ENCODE data around the gene CCN5.
"Not testable (repeated sequence)": the region's sequence is repeated elsewhere in the genome, so short reads cannot be mapped to it uniquely, and the experiment has no call there.

The CCN5 gene

GRCh38 chr20:44747166-44748004 is 32.2 kb downstream of the CCN5 start:
- no peaks in the 10 kb centered on the region for H3K4me1 Mint-ChIP-seq

GRCh38 chr20:44748005-44748370 is 32.8 kb downstream of the CCN5 start:
- no peak for ATAC-seq
- Mint-ChIP-seq H3K36me3 (no peaks in the 10 kb centered on the region), H3K4me3 (no peak overlapping the region), H3K4me1 (no peaks in the 10 kb centered on the region), H3K9me3 (no peaks in the 10 kb centered on the region), H3K27ac (no peak overlapping the region), H3K27me3 (peaks cover 74% of the 10 kb centered on the region)

More at GRCh38 chr20:44747166-44748004, 32.2 kb downstream of the CCN5 start:
- H3K4me3 Mint-ChIP-seq: no peak overlapping the region
- H3K9me3 Mint-ChIP-seq: no peaks in the 10 kb centered on the region
- ATAC-seq: peak; percentile 61
- H3K27me3 Mint-ChIP-seq: peaks cover 76% of the 10 kb centered on the region
- H3K36me3 Mint-ChIP-seq: no peaks in the 10 kb centered on the region
- H3K27ac Mint-ChIP-seq: no peak overlapping the region

- Mint-ChIP-seq H3K36me3 (no peaks in the 10 kb centered on the region), H3K27ac (no peak overlapping the region), H3K4me1 (no peaks in the 10 kb centered on the region), H3K27me3 (peaks cover 71% of the 10 kb centered on the region), H3K4me3 (no peak overlapping the region), H3K9me3 (no peaks in the 10 kb centered on the region)
- ATAC-seq: no peak
Observed at GRCh38 chr20:44750081-44750805, 35.1 kb downstream of the CCN5 start.

GRCh38 chr20:44752099-44752931 is 37.1 kb downstream of the CCN5 start:
- Mint-ChIP-seq H3K9me3 (no peaks in the 10 kb centered on the region), H3K27me3 (peaks cover 63% of the 10 kb centered on the region), H3K4me3 (no peak overlapping the region), H3K4me1 (no peaks in the 10 kb centered on the region), H3K36me3 (no peaks in the 10 kb centered on the region), H3K27ac (no peak overlapping the region)
- no peak for ATAC-seq

GRCh38 chr20:44754554-44754953 is 39.4 kb downstream of the CCN5 start:
- ATAC-seq: no peak
- no peak overlapping the region for H3K27ac Mint-ChIP-seq
- peaks cover 68% of the 10 kb centered on the region for H3K27me3 Mint-ChIP-seq

GRCh38 chr20:44756011-44756688 is 41.0 kb downstream of the CCN5 start:
- H3K36me3 Mint-ChIP-seq: no peaks in the 10 kb centered on the region
- ATAC-seq: no peak

More at GRCh38 chr20:44754554-44754953, 39.4 kb downstream of the CCN5 start:
- Mint-ChIP-seq H3K9me3 (no peaks in the 10 kb centered on the region), H3K36me3 (no peaks in the 10 kb centered on the region), H3K4me1 (no peaks in the 10 kb centered on the region), H3K4me3 (no peak overlapping the region)

GRCh38 chr20:44756956-44757355 is 41.8 kb downstream of the CCN5 start:
- Mint-ChIP-seq H3K36me3 (no peaks in the 10 kb centered on the region), H3K9me3 (no peaks in the 10 kb centered on the region), H3K4me1 (no peaks in the 10 kb centered on the region), H3K27ac (no peak overlapping the region), H3K4me3 (no peak overlapping the region), H3K27me3 (peaks cover 55% of the 10 kb centered on the region)
- no peak for ATAC-seq

More at GRCh38 chr20:44756011-44756688, 41.0 kb downstream of the CCN5 start:
- Mint-ChIP-seq H3K4me1 (no peaks in the 10 kb centered on the region), H3K27ac (no peak overlapping the region), H3K27me3 (peaks cover 63% of the 10 kb centered on the region), H3K4me3 (no peak overlapping the region), H3K9me3 (no peaks in the 10 kb centered on the region)

- ATAC-seq: no peak
- peaks cover 59% of the 10 kb centered on the region for H3K27me3 Mint-ChIP-seq
- no peaks in the 10 kb centered on the region for H3K4me1 Mint-ChIP-seq
- no peak overlapping the region for H3K27ac Mint-ChIP-seq
- no peaks in the 10 kb centered on the region for H3K36me3 Mint-ChIP-seq
- H3K9me3 Mint-ChIP-seq: no peaks in the 10 kb centered on the region
- no peak overlapping the region for H3K4me3 Mint-ChIP-seq
Observed at GRCh38 chr20:44758247-44759101, 43.3 kb downstream of the CCN5 start.

GRCh38 chr20:44759595-44759994 is 44.4 kb downstream of the CCN5 start:
- Mint-ChIP-seq H3K4me3 (no peak overlapping the region), H3K27ac (no peak overlapping the region), H3K36me3 (no peaks in the 10 kb centered on the region), H3K27me3 (peaks cover 60% of the 10 kb centered on the region), H3K4me1 (no peaks in the 10 kb centered on the region), H3K9me3 (peaks cover 5% of the 10 kb centered on the region)
- ATAC-seq: no peak

GRCh38 chr20:44761423-44761822 is 46.3 kb downstream of the CCN5 start:
- no peak for ATAC-seq
- H3K4me1 Mint-ChIP-seq: no peaks in the 10 kb centered on the region
- no peaks in the 10 kb centered on the region for H3K36me3 Mint-ChIP-seq
- peaks cover 5% of the 10 kb centered on the region for H3K9me3 Mint-ChIP-seq
- peaks cover 46% of the 10 kb centered on the region for H3K27me3 Mint-ChIP-seq
- H3K27ac Mint-ChIP-seq: no peak overlapping the region
- no peak overlapping the region for H3K4me3 Mint-ChIP-seq

GRCh38 chr20:44762466-44763140 is 47.4 kb downstream of the CCN5 start:
- Mint-ChIP-seq H3K27me3 (peaks cover 40% of the 10 kb centered on the region), H3K9me3 (peaks cover 5% of the 10 kb centered on the region), H3K4me3 (no peak overlapping the region), H3K4me1 (no peaks in the 10 kb centered on the region), H3K36me3 (no peaks in the 10 kb centered on the region), H3K27ac (no peak overlapping the region)
- no peak for ATAC-seq

- H3K27ac Mint-ChIP-seq, H3K36me3 Mint-ChIP-seq, H3K4me3 Mint-ChIP-seq, ATAC-seq, H3K4me1 Mint-ChIP-seq, H3K9me3 Mint-ChIP-seq: not testable (repeated sequence)
- H3K27me3 Mint-ChIP-seq: peaks cover 32% of the 10 kb centered on the region
Observed at GRCh38 chr20:44763798-44764197, 48.6 kb downstream of the CCN5 start.

- H3K27ac Mint-ChIP-seq: no peak overlapping the region
- H3K4me1 Mint-ChIP-seq: peaks cover 13% of the 10 kb centered on the region
- H3K4me3 Mint-ChIP-seq: no peak overlapping the region
- no peaks in the 10 kb centered on the region for H3K36me3 Mint-ChIP-seq
- H3K27me3 Mint-ChIP-seq: peaks cover 19% of the 10 kb centered on the region
- ATAC-seq: no peak
- H3K9me3 Mint-ChIP-seq: peaks cover 5% of the 10 kb centered on the region
Observed at GRCh38 chr20:44765091-44765490, 49.9 kb downstream of the CCN5 start.
